ENCODE data around the gene TENM3.

TENM3 gene

DNA sequence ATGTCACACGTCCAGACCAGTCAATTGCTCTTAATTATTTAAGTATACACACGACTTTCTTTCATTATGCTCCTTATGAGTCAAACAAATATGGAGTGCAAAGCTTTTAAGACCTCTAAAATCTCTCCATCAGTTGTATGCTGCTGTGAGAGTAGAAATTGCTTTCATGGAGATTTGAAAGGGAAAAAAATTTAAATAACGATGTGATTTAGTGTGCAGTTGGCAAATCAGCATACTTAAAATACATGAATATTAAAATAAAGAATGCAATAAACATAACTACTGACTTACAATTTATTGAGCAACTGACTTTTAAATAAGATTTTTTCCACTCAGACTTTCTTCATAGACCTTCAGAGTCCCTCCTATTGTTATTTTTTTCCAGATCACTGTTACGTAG is 9.0 kb downstream of the TENM3 start:
- in situ Hi-C loops (cut with MboI; ENCODE audit: low sequenced_read_pairs), result no loop called here

DNA sequence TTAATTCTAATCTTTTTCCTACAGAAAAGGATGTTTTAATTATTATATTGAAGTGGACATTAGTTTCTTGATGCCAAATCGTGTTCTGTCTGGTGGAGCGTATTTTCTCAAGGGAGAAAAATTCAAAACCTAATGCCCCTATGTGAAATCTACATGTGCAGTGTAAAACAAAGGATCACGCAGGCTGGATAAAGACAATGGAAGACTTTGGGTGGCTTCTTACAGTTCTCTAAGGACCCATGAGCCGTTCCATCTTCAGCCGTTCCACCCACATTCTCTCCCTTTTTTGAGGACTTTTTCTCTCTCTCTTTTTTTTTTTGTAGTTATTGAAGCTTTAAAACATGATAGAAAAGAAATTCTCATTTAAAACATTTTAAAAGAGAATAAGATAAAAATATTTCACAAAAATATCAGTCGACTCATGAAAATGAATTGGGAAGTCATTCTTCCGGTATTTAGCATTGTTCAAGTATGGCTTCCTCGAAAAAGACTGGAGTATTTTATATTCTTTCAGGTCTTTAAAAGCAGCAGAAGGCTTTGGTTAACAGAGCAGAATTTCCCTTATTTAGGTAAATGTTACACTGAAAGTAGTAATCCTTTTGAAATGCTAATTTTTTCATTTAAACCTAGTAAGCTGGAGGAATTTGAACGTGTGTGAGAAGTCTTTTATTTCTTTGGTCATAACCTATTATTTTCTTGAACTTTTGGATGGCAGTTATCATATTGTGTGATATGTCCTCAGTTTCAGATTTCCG is 11.0 kb downstream of the TENM3 start:
- in situ Hi-C loops (cut with MboI; ENCODE audit: low sequenced_read_pairs), result no loop called here

DNA sequence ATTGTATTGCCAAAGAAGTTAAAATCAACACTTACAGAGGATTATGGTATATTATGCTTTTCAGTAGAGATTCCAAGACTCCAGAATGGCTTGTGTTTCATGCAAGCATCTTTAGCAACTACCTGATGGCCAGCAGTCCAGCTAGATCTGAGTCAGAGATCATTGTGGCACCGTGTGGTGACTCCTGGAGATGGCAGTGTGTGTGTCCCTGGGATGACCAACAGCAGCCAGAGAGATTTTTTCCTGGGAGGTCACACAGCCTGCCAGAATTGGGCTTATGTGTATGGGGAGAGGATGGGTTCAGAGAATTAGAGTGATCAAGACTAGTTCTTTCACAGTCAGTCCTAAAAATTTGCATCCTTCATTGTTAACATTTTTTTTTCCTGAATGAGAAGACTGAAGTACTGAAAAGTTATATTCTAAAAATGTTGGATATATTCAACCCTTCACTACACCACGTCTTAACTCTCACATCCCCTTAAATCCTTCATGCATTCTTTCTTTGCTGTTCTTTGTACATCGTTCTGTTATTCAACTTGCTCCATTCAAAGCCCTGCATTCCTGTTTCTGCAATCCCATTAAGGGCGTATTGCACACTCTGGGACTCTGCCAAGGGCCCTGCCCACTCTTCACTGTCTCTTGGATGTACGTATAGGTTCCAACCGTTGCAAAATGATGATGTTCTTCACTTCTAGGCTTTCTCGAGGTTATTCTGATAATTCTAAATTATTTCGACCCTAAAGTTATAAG is 12.4 kb downstream of the TENM3 start:
- in situ Hi-C loops (cut with MboI; ENCODE audit: low sequenced_read_pairs), result no loop called here

DNA sequence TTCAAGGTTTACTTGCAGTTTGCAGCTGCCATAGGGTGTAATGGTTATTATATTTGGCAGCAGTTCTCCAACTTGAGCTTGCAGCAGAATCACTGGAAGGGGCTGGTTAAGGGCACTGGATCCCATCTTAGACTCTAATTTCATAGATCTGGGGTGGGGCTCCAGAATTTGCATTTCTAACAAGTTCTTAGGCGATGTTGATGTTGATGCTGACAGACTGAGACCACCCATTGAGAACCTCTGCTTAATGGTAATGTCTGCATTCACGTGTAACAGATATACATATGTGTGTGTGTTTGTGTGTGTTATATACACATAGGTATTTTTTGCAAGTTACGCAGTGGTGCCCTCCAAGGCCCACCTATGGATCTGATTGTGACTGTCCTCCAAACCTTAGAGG is 13.8 kb downstream of the TENM3 start:
- in situ Hi-C loops (cut with MboI; ENCODE audit: low sequenced_read_pairs), result no loop called here

DNA sequence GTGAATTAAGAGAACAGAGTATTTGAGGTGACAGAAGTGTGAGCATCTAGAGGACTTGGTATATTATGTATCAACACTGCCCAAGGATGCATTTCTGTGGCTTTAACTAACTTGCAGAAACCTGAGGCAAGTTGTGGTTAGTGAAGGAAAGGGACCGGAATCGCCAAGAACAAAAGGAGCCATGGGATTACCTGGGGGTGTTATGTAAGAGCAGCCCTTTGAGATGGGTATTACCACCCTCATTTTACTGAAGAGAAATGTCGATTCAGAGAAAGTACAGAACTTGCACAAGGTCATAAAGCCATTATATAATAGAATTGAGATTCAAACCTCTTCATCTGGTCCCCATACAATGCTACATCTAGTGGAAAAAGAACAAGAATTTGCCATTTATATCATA is 14.3 kb downstream of the TENM3 start:
- in situ Hi-C loops (cut with MboI; ENCODE audit: low sequenced_read_pairs), result no loop called here

DNA sequence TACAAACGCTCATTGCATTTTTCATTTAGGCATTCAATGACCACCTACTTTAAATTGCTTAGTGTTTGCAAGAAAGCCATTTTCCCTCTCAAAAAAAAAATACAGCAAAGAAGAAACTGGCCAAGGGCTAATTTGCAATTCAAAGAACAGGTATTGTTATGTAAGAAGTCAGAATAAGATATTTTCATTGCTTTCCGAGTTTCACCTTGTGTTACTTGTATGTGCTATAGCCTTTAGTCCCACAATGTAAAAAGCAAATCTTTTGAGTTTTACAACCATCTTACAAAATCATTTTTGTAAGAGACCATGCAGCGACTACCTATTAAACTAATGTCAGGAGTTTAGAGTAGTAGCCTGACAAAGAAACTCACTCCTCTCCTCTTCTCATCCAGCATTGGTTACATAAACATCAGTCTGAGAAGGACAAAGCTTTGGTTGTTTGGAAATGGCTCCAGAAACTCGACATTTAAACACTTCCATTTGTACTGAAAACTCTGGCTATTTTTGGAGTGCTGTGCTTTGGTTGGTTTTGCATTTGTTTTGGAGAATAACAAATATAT is 15.3 kb downstream of the TENM3 start:
- in situ Hi-C loops (cut with MboI; ENCODE audit: low sequenced_read_pairs), result no loop called here

DNA sequence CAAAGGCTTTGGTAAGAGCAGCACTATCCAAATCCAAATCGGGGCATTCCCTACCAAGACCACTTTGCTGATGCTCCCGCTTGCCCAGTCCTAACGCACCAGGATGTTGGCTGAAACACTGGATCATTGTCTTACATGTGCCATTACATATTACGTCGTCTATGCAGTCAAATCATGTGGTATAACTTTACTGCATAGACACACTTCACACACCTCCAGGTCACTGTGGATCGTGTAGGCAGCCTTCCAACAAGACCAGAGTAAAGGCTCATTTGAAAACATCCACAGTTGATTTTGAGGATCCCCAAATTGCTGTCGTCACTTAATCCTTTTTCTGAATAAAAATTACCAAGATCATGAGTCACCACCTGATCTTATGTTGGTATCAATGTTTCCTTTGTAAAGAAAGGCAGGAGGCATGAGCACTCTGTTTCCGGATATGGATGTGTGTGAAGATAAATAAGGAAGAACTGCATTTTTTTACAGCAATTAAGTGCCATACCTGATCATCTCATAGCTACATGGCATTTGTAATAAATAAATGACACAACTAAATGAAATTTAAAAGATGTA is 18.5 kb downstream of the TENM3 start:
- in situ Hi-C loops (cut with MboI; ENCODE audit: low sequenced_read_pairs), result no loop called here

DNA sequence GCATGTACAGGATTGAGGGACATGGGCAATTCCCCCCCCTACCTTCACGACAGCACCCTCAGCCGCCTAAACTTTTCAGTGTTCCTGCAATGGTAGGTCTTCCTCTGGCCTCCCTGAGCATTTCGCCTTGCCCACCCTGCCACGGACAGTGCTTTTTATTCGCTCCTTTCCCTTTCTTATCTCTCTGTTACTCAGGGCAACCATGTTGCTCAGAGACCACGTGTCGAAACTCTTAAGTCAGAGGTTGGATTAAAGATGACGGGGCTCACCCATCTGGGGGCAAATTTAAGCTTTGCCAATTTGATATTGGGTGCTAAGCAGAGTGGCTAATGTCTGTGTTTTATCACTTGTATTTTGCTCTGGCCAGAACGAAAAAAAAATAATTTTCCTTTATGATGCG is 20.4 kb downstream of the TENM3 start:
- in situ Hi-C loops (cut with MboI; ENCODE audit: low sequenced_read_pairs), result no loop called here

DNA sequence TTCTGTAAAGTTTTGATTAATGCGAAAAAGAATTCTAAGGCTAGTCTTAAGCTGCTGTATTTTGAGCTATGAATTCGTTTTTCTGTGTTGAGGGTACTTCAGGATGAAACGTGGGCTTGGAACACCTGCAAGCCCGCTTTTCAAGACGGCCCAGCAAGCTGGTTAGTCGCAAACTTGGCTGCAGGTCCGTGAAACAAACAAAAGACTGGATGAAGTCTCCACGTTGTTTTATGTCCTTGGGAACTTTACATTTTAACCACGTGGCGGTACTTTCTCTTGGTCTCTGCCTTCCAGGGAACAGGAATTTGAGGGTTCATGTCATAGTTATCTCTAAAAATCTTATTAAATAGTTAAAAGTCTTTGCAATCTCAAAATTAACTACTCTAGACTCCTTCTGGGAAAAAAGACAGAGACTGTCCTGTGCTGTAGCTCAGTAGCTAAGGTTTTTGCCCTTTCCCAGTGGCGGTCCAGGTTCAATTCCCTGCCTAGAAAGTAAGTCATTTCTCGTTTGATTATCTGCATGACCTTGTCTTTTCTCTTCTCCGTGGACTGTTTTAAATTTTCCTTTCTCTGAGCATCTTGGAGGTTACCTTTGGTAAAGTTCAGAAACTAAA is 21.0 kb downstream of the TENM3 start:
- in situ Hi-C loops (cut with MboI; ENCODE audit: low sequenced_read_pairs), result no loop called here

DNA sequence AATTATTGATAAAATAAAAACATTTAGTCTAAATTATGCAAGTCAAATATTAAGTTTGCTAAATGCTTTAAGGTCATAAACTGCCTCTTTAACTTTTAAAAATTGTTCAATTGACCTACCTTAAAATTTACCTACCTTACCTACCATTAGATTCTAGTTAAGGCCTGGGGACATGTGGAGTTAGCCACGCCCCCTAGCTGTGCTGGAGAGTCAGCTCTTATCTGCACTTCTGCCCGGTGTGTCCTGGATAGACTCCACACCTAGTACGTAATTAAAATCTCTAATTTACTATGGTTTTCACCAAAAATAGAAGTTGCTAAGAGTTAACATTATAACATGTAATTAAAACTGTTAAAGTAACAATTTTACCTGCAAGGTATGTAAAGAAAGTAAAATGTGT is 22.7 kb downstream of the TENM3 start:
- in situ Hi-C loops (cut with MboI; ENCODE audit: low sequenced_read_pairs), result no loop called here

DNA sequence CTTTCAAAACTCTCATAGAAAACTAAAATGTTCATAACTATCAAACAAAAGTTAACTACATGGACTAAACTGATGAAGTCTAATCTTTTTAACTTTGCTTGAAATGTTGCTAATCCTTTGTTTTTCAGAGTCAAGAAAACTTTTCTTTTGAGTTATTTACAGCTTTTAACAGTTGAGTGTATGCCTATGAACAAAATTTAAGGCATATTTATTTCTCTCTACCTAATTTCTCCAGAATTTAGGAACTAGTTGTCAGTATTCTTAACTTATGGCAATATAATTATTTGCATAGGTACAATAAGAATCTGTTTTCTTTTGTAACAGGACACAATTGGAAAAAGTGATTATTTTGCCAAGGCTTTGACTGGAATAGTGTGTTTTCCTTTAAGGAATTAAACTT is 23.8 kb downstream of the TENM3 start:
- in situ Hi-C loops (cut with MboI; ENCODE audit: low sequenced_read_pairs), result no loop called here

DNA sequence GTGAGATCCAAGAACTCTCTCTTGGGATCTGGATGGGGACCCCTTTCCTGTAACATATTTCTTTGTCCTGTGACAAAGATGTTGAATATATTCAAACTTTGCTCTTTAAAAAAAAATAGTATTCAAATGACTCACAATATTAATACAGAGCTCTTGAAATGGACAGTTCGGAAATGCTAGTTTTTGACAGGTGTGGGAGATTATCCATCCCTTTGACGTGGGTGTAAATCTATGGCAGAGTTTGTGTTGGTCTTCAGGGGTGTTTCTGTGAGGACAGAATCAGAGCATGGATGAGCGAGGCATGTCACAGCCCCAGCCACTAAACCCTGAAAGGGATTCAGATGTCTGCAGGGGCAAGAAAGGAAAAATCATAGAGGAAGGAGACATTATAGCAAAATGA is 25.8 kb downstream of the TENM3 start:
- in situ Hi-C loops (cut with MboI; ENCODE audit: low sequenced_read_pairs), result no loop called here

DNA sequence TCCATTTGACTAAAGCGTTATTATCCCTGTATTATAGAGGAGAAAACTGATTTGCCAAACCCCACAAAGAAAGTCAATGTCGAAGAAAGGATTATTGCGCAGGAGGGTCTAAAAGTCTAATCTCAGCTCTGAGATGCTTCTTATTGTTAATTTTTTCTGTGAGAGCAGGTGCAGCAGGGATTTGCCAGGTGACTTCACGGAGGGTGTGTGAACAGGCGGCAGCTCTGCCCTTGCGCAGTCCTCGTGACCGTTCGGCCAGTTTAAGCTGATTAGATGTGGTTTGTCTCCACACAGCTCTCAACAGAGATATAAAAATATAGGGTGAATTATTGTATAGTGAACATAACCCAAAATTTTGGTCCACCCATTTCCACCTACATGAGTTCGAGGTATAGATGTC is 28.5 kb downstream of the TENM3 start:
- in situ Hi-C loops (cut with MboI; ENCODE audit: low sequenced_read_pairs), result no loop called here

DNA sequence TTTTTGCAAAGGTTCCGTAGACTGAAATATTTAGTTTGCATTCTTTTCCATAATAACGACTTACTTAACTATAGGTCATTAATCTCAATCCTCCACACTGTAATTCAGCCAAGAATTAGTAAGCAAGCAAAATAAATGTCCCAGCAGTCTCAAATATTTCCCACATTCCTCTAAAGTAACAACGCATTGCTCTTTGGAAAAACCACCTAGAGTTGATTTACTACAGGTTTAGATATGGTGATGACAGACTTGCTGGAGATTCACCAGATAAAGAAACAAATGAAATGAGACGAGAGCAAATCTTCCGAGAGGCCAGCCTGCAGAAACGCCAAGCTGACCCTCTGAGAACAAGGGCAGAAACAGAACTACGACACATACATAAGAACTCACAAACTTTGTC is 28.9 kb downstream of the TENM3 start:
- in situ Hi-C loops (cut with MboI; ENCODE audit: low sequenced_read_pairs), result no loop called here

DNA sequence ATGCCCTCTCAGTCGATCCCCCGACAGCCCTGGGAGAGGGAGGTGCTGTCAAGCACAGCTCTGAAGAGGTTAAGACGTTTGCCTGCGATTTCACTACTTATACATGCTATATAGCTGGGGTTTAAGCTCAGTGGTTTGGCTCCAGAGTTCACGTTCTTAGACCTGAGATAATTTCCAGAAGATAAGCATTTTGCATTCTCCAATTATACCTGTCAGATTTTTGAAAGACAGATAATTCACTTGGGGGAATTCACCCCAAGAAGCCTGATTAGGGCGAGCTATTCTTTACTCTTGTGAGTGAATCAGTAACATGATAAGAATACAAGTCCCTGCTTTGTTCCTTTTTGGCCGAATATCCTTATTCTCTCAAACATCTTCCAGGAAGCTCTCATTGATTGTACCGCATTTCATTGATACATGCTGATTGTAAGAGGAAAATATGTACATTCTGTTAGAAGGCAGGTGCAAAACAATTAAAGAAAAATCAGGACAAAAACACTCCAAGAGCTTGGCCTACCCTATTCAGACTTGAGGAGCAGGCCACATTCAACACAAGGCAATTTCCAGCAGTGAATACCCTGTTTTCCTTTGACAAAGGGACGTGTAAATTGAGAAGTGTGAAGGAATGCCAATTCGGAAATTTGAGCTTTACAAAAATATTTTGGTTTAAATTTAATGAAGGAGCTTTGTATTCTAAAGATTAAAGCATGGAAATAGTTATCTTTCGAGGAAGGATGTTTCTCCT is 30.2 kb downstream of the TENM3 start:
- in situ Hi-C loops (cut with MboI; ENCODE audit: low sequenced_read_pairs), result no loop called here

DNA sequence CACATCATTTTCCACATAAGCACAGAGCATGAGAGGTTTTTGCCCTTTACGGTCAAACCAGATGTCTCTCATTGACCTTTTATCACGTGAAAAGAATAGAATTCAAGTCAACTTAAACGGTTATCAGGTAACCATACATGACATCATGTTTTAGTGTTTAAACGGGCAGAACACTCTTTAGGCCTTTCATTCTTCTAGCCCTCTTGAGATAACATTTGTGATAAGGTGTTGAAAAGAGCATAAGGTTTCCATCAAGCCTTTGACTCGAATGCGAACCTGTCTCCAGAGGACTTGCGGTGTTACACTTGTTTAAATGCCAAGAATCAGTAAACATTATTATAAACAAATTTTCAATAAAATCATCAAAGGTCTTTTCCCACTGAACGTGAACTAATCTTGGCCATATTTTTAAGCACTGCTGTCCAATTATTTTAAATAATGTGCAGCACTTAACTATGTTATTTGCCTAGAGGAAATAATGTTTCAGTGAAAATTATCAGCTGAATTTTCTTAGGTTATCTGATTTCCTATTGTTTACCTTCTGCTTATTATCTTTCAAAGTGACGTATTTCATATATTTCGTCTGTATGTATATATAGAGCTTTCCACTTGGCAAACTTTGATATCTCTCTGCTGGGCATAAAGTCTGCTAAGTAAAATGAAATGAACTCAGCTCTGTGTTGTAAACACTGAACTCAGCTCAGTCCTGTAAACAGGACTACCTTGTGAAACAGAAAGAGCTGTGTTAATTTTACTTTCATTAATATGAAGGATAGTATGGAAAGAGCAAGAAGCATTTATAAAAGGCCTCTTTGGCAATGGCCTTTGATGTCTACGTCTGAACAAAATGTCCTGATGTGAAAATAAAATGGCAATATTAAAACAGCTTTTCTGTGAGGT is 33.3 kb downstream of the TENM3 start:
- in situ Hi-C loops (cut with MboI; ENCODE audit: low sequenced_read_pairs), result no loop called here

DNA sequence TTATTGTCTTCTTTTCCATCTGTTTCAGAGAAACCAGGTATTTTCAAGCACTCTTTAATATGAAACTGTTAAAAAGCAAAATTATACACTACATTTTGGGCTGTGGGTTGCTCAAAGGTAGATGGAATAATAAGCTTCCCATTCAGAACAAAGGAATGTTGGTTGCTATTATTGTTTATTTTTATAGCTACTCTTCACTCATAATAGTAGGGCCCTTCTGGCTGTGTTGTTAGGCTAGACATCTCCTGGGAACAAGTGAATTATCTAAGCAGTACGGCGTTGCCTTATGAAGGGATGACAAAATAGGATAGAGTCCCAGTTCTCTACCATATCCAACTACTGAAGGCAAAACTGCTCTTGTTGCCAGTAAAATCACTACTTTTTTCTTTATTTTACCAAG is 34.2 kb downstream of the TENM3 start:
- in situ Hi-C loops (cut with MboI; ENCODE audit: low sequenced_read_pairs), result no loop called here

DNA sequence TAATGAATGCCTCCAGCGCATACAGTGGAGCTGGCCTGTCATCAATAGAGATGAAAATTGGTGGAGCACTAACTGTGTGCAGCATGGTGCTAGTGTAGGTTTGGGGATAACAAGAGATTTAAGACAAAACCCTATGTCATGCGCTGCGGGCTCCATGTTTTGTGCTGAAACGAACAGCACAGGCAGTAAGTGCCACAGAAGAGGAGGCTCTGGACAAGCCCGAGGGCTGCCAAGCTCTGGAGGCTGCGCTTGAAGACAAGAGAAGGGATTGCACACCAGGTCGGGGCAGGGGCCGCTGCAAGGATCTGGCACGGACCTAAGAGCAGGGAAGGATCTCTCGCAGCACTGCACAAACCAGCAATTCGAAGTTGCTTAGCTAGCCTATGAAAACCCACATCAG is 35.5 kb downstream of the TENM3 start:
- in situ Hi-C loops (cut with MboI; ENCODE audit: low sequenced_read_pairs), result no loop called here

DNA sequence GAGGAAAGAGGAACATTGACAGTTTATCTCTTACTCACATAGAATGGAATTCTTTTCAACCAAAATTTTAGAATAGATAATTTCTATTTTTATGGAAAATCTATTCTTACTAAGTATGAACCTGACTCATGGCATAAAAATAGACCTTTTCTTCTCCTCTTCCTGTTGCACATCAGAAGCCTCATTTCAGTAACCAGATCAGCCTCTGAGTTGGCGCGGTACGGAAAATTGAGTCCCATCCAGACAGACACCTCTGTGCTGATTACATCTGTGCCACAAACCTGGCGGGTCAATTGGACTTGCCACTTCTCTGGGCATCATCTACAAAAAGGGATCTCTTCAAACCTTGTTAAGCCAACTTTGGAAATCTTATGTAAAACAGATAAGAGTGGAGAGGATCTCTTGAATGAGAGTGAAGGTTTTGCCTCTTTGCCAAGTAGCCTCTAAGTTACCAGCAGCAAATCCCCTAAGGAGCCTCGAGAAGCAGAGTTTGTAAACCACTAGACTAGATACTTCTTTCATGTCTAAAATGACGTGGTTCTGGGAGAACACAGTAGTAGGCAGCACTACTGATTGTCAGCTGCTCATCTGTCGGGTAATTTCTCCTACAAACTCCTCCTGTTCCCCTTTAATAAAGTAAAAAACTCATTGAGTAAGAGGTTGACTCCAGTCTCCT is 37.4 kb downstream of the TENM3 start:
- in situ Hi-C loops (cut with MboI; ENCODE audit: low sequenced_read_pairs), result no loop called here
